Measurements from ENCODE around the gene TMEM95.

Gene TMEM95

DNA sequence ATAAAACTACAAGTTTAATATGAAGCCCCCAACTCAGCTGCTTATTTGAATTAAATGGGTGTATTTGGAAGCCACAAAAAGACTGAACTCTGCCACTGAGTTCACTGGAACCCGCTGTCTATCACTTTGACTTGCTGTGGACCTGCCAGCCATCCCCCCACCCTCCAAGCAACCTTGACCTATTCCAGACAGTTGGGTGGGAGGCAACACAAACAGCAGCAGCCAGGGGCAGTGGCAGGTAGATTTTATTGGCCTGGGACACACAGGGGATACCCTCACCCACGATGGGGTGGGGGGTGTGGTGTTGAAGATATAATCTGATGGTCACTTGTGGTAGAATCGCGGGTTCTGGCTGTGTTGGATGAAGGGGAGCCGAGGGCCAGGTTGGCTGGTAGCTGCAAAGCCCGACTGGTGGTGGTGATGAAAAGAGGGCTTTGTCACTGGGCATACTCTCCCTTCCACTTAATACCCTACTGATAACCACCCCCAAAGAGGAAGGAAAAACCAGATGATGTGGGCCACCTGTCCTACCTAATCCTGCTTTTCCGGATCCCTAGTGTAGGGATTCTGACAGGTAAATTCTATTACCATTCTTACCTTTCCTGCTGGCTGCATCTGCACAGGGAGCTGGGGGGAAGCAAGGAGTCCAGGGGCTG lies 42.4 kb upstream of the TMEM95 start:
- no peak overlapping the region for H3K4me3 ChIP-seq (ENCODE audit: low read depth, low read length)
- TF ChIP-seq CTCF (IDR thresholded peaks at IDR 0.05; ENCODE audit: borderline replicate concordance, insufficient read depth, low read depth, low read length), result no peak

- no peak for TF ChIP-seq CTCF (IDR thresholded peaks at IDR 0.05; ENCODE audit: borderline replicate concordance, insufficient read depth, low read depth, low read length)
- H3K4me3 ChIP-seq (ENCODE audit: low read depth, low read length), result no peak overlapping the region
Measured at GRCh38 chr17:7313088-7313889, 41.7 kb upstream of the TMEM95 start.

DNA sequence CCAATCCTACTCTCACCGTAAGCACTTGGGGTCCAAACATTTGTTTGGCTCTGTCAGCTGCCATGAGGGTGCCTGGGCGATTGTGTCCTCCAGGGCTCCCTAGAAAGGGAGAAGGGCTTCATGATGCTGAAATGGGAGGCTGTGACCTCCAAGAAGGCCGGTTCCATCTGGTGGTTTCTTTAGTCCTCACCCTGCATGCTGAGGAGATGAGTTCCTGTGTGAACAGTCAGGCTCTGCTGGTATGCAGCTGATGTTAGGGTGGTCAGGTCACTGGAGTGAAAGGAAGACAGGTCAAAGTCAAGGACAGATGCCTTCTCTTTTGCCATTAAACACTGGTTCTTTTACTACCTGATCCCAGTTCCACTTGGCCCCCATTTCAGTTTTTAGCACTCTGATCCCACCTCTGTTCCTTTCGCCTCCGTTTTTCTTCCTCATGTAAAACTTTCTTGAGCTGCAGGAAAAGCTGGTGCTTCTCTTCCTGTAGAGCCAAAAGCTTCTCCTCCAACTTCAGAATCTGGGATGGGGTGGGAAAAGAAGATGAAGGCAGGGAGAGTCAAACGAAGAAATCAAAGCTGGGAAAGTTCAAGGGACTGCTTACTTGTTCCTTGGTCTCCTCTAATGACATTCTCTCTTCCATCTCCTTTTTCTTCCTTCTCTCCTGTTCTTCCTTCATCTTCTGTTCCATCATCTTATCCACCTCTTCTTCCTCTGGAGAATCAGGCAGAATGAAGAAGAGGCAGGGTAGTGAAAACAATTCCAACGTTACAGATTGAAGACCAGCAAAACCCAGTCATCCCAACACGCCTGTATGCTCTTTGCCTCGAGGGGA lies 40.9 kb upstream of the TMEM95 start:
- no peak for TF ChIP-seq CTCF (IDR thresholded peaks at IDR 0.05; ENCODE audit: borderline replicate concordance, insufficient read depth, low read depth, low read length)

DNA sequence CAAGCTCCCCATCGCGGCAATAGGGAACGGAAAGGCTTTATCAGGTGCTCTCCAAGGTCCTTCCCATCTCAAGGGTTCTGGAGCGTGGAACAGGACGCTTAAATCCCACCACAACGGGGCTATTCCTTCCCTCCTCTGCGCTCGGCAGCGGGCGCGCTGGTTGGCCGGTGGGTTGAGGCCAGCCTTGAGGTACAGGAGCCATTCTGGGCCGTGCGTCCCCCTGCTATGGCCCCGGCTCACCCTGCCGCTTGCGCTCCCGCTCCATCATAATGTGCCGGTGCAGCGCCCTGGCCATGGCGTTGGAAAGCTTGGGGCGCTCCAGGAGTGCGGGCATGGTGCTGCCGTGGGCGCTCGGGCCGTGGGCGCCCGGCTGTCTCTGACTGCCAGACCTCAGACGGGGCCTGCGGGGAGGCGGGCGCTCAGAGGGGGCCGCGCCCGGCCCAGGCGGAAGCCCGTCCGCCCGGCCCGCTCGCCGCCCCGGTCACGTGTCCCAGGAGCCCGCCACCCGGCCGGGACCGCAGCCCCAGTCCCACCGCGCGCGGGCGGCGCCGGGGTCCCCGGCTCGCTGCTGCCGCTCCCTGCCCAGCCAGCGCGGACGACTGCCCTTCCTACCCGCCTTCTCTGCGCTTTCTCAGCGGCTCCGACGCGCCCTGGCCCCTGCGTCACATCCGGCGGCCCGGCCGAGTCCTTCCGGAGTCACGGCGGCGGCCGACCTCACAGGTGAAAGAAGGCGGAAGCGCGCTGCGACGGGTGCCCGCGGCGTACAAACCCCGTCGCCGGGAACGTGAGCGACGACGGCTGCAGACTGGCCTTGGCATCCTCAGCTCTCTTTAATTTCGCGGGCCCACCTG lies 40.0 kb upstream of the TMEM95 start, which contains the start of gene GPS2:
GPS2 (minus strand) TSS at position 642 of the 851 bp plus-strand sequence; CDS start at position 334, 308 bp downstream.
- TF ChIP-seq CTCF (IDR thresholded peaks at IDR 0.05; ENCODE audit: borderline replicate concordance, insufficient read depth, low read depth, low read length), result no peak
- peak within 1 kb of the TSS; percentile 87 for H3K4me3 ChIP-seq (ENCODE audit: low read depth, low read length)

More for the DNA sequence above, 40.9 kb upstream of the TMEM95 start:
- H3K4me3 ChIP-seq (ENCODE audit: low read depth, low read length), result peak overlapping the region; percentile 87

- H3K4me3 ChIP-seq (ENCODE audit: low read depth, low read length), result peak overlapping the region; percentile 87
- no peak for TF ChIP-seq CTCF (IDR thresholded peaks at IDR 0.05; ENCODE audit: borderline replicate concordance, insufficient read depth, low read depth, low read length)
Measured at GRCh38 chr17:7315570-7316235, 39.3 kb upstream of the TMEM95 start.
